Measurements from ENCODE around the gene PCDHGA7.
"Not testable (repeated sequence)": the region's sequence is repeated elsewhere in the genome, so short reads cannot be mapped to it uniquely, and the experiment has no call there.

Gene PCDHGA7

DNA sequence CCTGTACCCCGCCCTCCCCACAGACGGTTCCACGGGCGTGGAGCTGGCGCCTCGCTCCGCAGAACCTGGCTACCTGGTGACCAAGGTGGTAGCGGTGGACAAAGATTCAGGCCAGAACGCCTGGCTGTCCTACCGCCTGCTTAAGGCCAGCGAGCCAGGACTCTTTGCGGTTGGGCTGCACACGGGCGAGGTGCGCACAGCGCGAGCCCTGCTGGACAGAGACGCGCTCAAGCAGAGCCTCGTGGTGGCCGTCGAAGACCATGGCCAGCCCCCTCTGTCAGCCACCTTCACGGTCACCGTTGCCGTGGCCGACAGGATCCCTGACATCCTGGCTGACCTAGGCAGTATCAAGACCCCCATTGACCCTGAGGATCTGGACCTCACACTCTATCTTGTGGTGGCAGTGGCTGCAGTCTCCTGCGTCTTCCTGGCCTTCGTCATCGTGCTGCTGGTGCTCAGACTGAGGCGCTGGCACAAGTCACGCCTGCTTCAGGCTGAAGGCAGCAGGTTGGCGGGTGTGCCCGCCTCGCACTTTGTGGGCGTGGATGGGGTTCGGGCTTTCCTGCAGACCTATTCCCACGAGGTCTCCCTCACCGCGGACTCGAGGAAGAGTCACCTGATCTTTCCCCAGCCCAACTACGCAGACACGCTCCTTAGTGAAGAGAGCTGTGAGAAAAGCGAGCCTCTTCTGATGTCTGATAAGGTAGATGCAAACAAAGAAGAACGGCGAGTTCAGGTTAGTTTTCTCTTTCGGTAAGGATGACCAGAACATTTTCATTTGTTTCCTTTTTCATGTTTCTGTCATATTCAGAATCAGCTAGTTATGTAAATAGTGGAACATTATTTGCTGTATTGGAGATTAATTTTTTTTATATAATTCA, 16.3 kb upstream of the PCDHGA7 start:
- DNase-seq (ENCODE audit: low read depth in 2 of 2): no peak

- no peak for DNase-seq (ENCODE audit: low read depth in 2 of 2)
These were observed 12.3 kb upstream of the PCDHGA7 start, which contains the start of gene PCDHGB3 for GRCh38 chr5:141369994-141370848. PCDHGB3 (plus strand) TSS chr5:141370242; CDS start chr5:141370395, 153 bp downstream.

DNA sequence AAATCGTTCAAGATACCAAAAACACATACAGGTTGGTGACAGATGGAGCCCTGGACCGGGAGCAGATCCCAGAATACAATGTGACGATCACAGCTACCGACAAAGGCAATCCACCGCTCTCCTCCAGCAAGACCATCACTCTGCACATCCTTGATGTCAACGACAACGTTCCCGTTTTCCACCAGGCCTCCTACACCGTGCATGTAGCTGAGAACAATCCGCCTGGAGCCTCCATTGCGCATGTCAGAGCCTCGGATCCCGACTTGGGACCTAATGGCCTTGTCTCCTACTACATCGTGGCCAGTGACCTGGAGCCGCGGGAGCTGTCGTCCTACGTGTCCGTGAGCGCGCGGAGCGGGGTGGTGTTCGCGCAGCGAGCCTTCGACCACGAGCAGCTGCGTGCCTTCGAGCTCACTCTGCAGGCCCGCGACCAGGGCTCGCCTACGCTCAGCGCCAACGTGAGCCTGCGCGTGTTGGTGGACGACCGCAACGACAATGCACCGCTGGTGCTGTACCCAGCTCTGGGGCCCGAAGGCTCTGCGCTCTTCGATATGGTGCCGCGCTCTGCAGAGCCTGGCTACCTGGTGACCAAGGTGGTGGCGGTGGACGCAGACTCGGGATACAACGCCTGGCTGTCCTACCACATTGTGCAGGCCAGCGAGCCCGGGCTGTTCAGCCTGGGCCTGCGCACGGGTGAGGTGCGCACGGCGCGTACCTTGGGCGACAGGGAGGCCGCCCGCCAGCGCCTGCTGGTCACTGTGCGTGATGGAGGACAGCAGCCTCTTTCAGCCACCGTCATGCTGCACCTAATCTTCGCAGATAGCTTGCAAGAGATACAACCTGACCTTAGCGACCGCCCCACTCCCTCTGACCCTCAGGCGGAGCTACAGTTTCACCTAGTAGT, 10.7 kb upstream of the PCDHGA7 start:
- DNase-seq (ENCODE audit: low read depth in 2 of 2): no peak

- no peak for DNase-seq (ENCODE audit: low read depth in 2 of 2)
These were observed 8.7 kb upstream of the PCDHGA7 start, which contains the start of gene PCDHGA6 for GRCh38 chr5:141373673-141374317. PCDHGA6 (plus strand) TSS chr5:141373891; CDS start chr5:141374084, 193 bp downstream.

DNA sequence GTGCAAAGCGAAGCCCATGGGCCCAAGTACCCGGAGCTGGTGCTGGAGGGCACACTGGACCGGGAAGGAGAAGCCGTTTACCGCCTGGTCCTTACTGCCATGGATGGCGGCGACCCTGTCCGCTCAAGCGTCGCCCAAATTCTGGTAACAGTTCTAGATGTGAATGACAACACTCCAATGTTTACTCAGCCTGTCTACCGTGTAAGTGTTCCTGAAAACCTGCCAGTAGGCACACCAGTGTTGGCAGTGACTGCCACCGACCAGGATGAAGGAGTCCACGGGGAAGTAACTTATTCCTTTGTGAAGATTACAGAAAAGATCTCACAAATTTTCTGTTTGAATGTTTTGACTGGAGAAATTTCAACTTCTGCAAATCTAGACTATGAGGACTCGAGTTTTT, 7.9 kb upstream of the PCDHGA7 start:
- no peak for DNase-seq (ENCODE audit: low read depth in 2 of 2)

GRCh38 chr5:141375444-141376155, 6.9 kb upstream of the PCDHGA7 start:
- DNase-seq (ENCODE audit: low read depth in 2 of 2): not testable (repeated sequence)

- DNase-seq (ENCODE audit: low read depth in 2 of 2): no peak
These were observed 803 bp downstream of the PCDHGA7 start for GRCh38 chr5:141383345-141383744.

- DNase-seq (ENCODE audit: low read depth in 2 of 2): no peak
These were observed 2.1 kb downstream of the PCDHGA7 start for GRCh38 chr5:141384471-141385267.

GRCh38 chr5:141387557-141388311, 5.2 kb downstream of the PCDHGA7 start, which contains the start of gene PCDHGB4:
PCDHGB4 (plus strand) TSS chr5:141387698; CDS start chr5:141387885, 187 bp downstream.
- not testable (repeated sequence) for DNase-seq (ENCODE audit: low read depth in 2 of 2)

DNA sequence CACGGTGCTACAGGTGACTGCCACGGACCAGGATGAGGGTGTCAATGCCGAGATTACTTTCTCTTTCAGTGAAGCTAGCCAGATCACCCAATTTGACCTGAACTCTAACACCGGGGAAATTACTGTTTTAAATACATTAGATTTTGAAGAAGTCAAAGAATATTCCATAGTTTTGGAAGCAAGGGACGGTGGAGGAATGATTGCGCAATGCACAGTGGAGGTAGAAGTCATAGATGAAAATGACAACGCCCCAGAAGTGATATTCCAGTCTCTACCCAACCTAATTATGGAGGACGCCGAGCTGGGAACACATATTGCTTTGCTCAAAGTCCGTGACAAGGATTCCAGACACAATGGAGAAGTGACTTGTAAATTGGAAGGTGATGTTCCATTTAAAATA, 6.1 kb downstream of the PCDHGA7 start:
- DNase-seq (ENCODE audit: low read depth in 2 of 2): no peak

- no peak for DNase-seq (ENCODE audit: low read depth in 2 of 2)
These were observed 6.9 kb downstream of the PCDHGA7 start for GRCh38 chr5:141389153-141390042.

DNA sequence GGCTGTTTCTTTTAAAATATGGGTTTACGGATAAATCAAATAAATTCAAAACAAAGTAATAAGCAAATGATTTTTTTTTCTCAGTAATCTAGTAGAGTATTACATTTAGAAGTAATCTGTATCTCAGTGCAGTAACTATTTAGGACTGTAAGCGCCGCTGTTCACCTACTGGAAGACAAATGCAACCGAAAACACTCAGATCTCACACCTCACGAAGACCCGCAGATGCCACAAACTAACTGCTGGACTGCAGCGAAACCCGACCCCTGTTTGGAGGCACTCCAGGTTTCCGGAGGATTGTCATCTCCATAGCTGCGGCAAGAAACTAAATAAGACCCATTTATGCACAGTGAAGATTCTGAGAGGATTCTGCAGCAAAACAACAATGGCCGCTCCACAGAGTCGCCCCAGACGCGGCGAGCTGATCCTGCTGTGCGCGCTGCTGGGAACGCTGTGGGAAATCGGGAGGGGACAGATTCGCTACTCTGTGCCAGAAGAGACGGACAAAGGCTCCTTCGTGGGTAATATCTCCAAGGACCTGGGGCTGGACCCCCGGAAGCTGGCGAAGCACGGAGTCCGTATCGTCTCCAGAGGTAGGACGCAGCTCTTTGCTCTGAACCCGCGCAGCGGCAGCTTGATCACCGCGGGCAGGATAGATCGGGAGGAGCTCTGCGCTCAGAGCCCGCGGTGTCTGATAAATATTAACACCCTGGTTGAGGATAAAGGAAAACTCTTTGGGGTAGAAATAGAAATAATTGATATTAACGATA, 10.1 kb downstream of the PCDHGA7 start, which contains the start of gene PCDHGA8:
TSS of gene PCDHGA8 (plus strand) at position 205 of the 770 bp plus-strand sequence. CDS start at position 386, 181 bp downstream.
- DNase-seq (ENCODE audit: low read depth in 2 of 2): no peak

- no peak for DNase-seq (ENCODE audit: low read depth in 2 of 2)
These were observed 10.7 kb downstream of the PCDHGA7 start for GRCh38 chr5:141393267-141393666.

DNA sequence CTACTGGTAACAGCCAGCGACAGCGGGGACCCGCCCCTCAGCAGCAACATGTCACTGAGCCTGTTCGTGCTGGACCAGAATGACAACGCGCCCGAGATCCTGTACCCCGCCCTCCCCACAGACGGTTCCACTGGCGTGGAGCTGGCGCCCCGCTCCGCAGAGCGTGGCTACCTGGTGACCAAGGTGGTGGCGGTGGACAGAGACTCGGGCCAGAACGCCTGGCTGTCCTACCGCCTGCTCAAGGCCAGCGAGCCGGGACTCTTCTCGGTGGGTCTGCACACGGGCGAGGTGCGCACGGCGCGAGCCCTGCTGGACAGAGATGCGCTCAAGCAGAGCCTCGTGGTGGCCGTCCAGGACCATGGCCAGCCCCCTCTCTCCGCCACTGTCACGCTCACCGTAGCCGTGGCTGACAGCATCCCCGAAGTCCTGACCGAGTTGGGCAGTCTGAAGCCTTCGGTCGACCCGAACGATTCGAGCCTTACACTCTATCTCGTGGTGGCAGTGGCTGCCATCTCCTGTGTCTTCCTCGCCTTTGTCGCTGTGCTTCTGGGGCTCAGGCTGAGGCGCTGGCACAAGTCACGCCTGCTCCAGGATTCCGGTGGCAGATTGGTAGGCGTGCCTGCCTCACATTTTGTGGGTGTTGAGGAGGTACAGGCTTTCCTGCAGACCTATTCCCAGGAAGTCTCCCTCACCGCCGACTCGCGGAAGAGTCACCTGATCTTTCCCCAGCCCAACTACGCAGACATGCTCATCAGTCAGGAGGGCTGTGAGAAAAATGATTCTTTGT, 12.1 kb downstream of the PCDHGA7 start:
- not testable (repeated sequence) for DNase-seq (ENCODE audit: low read depth in 2 of 2)

- DNase-seq (ENCODE audit: low read depth in 2 of 2): not testable (repeated sequence)
These were observed 15.4 kb downstream of the PCDHGA7 start, which contains the start of gene PCDHGB5 for GRCh38 chr5:141397756-141398551. PCDHGB5 (plus strand) TSS chr5:141397947; CDS start chr5:141398128, 181 bp downstream.

Measured in stimulated activated CD8-positive, alpha-beta memory T cell treated with anti-CD3 and anti-CD28 coated beads, Interleukin-15, amount 100 ng/mL, for 4 hours (primary cell).